ENCODE results near the gene ATP6V0A1. TPM values are rescaled to one million over a fixed set of nuclear protein-coding genes. Genes with fewer than 3 reads are reported as not detected.
A peak's percentile ranks its signal among the peaks of the same experiment; 100 is the strongest.

ATP6V0A1 gene
- total RNA-seq, 1 donor from 2014 or later = 61.3 TPM

- Mint-ChIP-seq H3K27me3 (ENCODE audit: low read depth) (no peaks in the 10 kb centered on the region), H3K4me1 (ENCODE audit: low read depth) (peaks cover 24% of the 10 kb centered on the region), H3K4me3 (ENCODE audit: unreplicated experiment) (no peak overlapping the region), H3K27ac (ENCODE audit: unreplicated experiment) (peak overlapping the region; percentile 70), H3K9me3 (ENCODE audit: low read depth) (no peaks in the 10 kb centered on the region), H3K36me3 (ENCODE audit: low read depth) (peaks cover 31% of the 10 kb centered on the region)
- DNase-seq (ENCODE audit: low spot score) = no peak
- no peak for TF ChIP-seq CTCF (IDR thresholded peaks at IDR 0.05)
These were observed 25.6 kb downstream of the ATP6V0A1 start for GRCh38 chr17:42484304-42484703.

GRCh38 chr17:42485680-42486079 is 27.0 kb downstream of the ATP6V0A1 start:
- H3K4me1 Mint-ChIP-seq (ENCODE audit: low read depth) = peaks cover 24% of the 10 kb centered on the region
- H3K9me3 Mint-ChIP-seq (ENCODE audit: low read depth) = no peaks in the 10 kb centered on the region
- H3K4me3 Mint-ChIP-seq (ENCODE audit: unreplicated experiment) = no peak overlapping the region
- peaks cover 32% of the 10 kb centered on the region for H3K36me3 Mint-ChIP-seq (ENCODE audit: low read depth)
- no peak for TF ChIP-seq CTCF (IDR thresholded peaks at IDR 0.05)
- no peak for DNase-seq (ENCODE audit: low spot score)
- H3K27ac Mint-ChIP-seq (ENCODE audit: unreplicated experiment) = no peak overlapping the region
- H3K27me3 Mint-ChIP-seq (ENCODE audit: low read depth) = no peaks in the 10 kb centered on the region

- TF ChIP-seq CTCF (IDR thresholded peaks at IDR 0.05) = no peak
- Mint-ChIP-seq H3K9me3 (ENCODE audit: low read depth) (no peaks in the 10 kb centered on the region), H3K36me3 (ENCODE audit: low read depth) (peaks cover 30% of the 10 kb centered on the region), H3K4me1 (ENCODE audit: low read depth) (peaks cover 16% of the 10 kb centered on the region), H3K4me3 (ENCODE audit: unreplicated experiment) (no peak overlapping the region), H3K27me3 (ENCODE audit: low read depth) (no peaks in the 10 kb centered on the region), H3K27ac (ENCODE audit: unreplicated experiment) (no peak overlapping the region)
- no peak for DNase-seq (ENCODE audit: low spot score)
These were observed 29.4 kb downstream of the ATP6V0A1 start for GRCh38 chr17:42488032-42488431.

GRCh38 chr17:42493319-42493718 is 34.6 kb downstream of the ATP6V0A1 start:
- Mint-ChIP-seq H3K27ac (ENCODE audit: unreplicated experiment) (no peak overlapping the region), H3K4me3 (ENCODE audit: unreplicated experiment) (no peak overlapping the region), H3K9me3 (ENCODE audit: low read depth) (no peaks in the 10 kb centered on the region), H3K27me3 (ENCODE audit: low read depth) (no peaks in the 10 kb centered on the region), H3K4me1 (ENCODE audit: low read depth) (peaks cover 3% of the 10 kb centered on the region), H3K36me3 (ENCODE audit: low read depth) (peaks cover 29% of the 10 kb centered on the region)
- DNase-seq (ENCODE audit: low spot score) = no peak
- no peak for TF ChIP-seq CTCF (IDR thresholded peaks at IDR 0.05)

GRCh38 chr17:42494673-42495072 is 36.0 kb downstream of the ATP6V0A1 start:
- Mint-ChIP-seq H3K27ac (ENCODE audit: unreplicated experiment) (no peak overlapping the region), H3K9me3 (ENCODE audit: low read depth) (no peaks in the 10 kb centered on the region), H3K4me1 (ENCODE audit: low read depth) (peaks cover 3% of the 10 kb centered on the region)

More at GRCh38 chr17:42494673-42495072, 36.0 kb downstream of the ATP6V0A1 start:
- Mint-ChIP-seq H3K36me3 (ENCODE audit: low read depth) (peaks cover 30% of the 10 kb centered on the region), H3K27me3 (ENCODE audit: low read depth) (no peaks in the 10 kb centered on the region), H3K4me3 (ENCODE audit: unreplicated experiment) (no peak overlapping the region)
- no peak for DNase-seq (ENCODE audit: low spot score)
- TF ChIP-seq CTCF (IDR thresholded peaks at IDR 0.05) = no peak
